ENCODE results near the gene SAMSN1. TPM values are rescaled to one million over a fixed set of nuclear protein-coding genes. Genes with fewer than 3 reads are reported as not detected.

The SAMSN1 gene
- total RNA-seq, 2 donors from 2014 or later = 1.4 TPM; not detected in 1

- TF ChIP-seq CTCF (conservative IDR thresholded peaks at IDR 0.05) = no peak
- peaks cover 10% of the 10 kb centered on the region for H3K4me1 Mint-ChIP-seq
- peaks cover 2% of the 10 kb centered on the region for H3K36me3 Mint-ChIP-seq (ENCODE audit: low read depth)
- H3K27me3 ChIP-seq (ENCODE audit: control insufficient read depth, insufficient read depth, low read length, poor library complexity, severe bottlenecking) = no peaks in the 10 kb centered on the region
- DNase-seq = no peak
- H3K27ac Mint-ChIP-seq = no peak overlapping the region
- no peak overlapping the region for H3K4me3 Mint-ChIP-seq
- no peaks in the 10 kb centered on the region for H3K4me1 ChIP-seq (ENCODE audit: control insufficient read depth, insufficient read depth, low read length)
- peaks cover 21% of the 10 kb centered on the region for H3K9me3 Mint-ChIP-seq
- H3K4me3 ChIP-seq (ENCODE audit: low read length) = no peak overlapping the region
- no peaks in the 10 kb centered on the region for H3K36me3 ChIP-seq (ENCODE audit: control insufficient read depth, insufficient read depth, low read length)
- no peak overlapping the region for H3K9ac ChIP-seq (ENCODE audit: extremely low read depth, low read length, poor library complexity, severe bottlenecking)
- H3K27ac ChIP-seq (ENCODE audit: low read depth, low read length) = no peak overlapping the region
- H3K27me3 Mint-ChIP-seq (ENCODE audit: insufficient read depth) = no peaks in the 10 kb centered on the region
- H3K9me3 ChIP-seq (ENCODE audit: control insufficient read depth, low read length) = peaks cover 7% of the 10 kb centered on the region
Measured at GRCh38 chr21:14593230-14593629, 47.1 kb upstream of the SAMSN1 start.

GRCh38 chr21:14592296-14593000 lies 46.3 kb upstream of the SAMSN1 start:
- Mint-ChIP-seq H3K27ac (no peak overlapping the region), H3K4me1 (peaks cover 10% of the 10 kb centered on the region), H3K27me3 (ENCODE audit: insufficient read depth) (no peaks in the 10 kb centered on the region), H3K4me3 (no peak overlapping the region), H3K36me3 (ENCODE audit: low read depth) (peaks cover 2% of the 10 kb centered on the region), H3K9me3 (peaks cover 21% of the 10 kb centered on the region)
- H3K9ac ChIP-seq (ENCODE audit: extremely low read depth, low read length, poor library complexity, severe bottlenecking) = no peak overlapping the region
- TF ChIP-seq CTCF (conservative IDR thresholded peaks at IDR 0.05) = no peak
- H3K27me3 ChIP-seq (ENCODE audit: control insufficient read depth, insufficient read depth, low read length, poor library complexity, severe bottlenecking) = no peaks in the 10 kb centered on the region
- no peak overlapping the region for H3K4me3 ChIP-seq (ENCODE audit: low read length)
- H3K36me3 ChIP-seq (ENCODE audit: control insufficient read depth, insufficient read depth, low read length) = no peaks in the 10 kb centered on the region
- H3K9me3 ChIP-seq (ENCODE audit: control insufficient read depth, low read length) = peaks cover 7% of the 10 kb centered on the region
- no peak for DNase-seq
- 89 to 100% methylated on average over 1 to 4 of the region's 4 CpGs for WGBS, 2 experiments (ENCODE audit: insufficient coverage in 1 of 2, insufficient read length in 1 of 2)
- H3K27ac ChIP-seq (ENCODE audit: low read depth, low read length) = no peak overlapping the region
- H3K4me1 ChIP-seq (ENCODE audit: control insufficient read depth, insufficient read depth, low read length) = no peaks in the 10 kb centered on the region

- no peaks in the 10 kb centered on the region for H3K27me3 ChIP-seq (ENCODE audit: control insufficient read depth, insufficient read depth, low read length, poor library complexity, severe bottlenecking)
- Mint-ChIP-seq H3K4me1 (peaks cover 10% of the 10 kb centered on the region), H3K27me3 (ENCODE audit: insufficient read depth) (no peaks in the 10 kb centered on the region), H3K9me3 (peaks cover 20% of the 10 kb centered on the region), H3K27ac (no peak overlapping the region), H3K4me3 (no peak overlapping the region), H3K36me3 (ENCODE audit: low read depth) (peaks cover 2% of the 10 kb centered on the region)
- H3K9me3 ChIP-seq (ENCODE audit: control insufficient read depth, low read length) = peaks cover 7% of the 10 kb centered on the region
- no peaks in the 10 kb centered on the region for H3K36me3 ChIP-seq (ENCODE audit: control insufficient read depth, insufficient read depth, low read length)
- H3K27ac ChIP-seq (ENCODE audit: low read depth, low read length) = no peak overlapping the region
- no peaks in the 10 kb centered on the region for H3K4me1 ChIP-seq (ENCODE audit: control insufficient read depth, insufficient read depth, low read length)
- WGBS, 2 experiments (ENCODE audit: insufficient coverage in 1 of 2, insufficient read length in 1 of 2) = 98% methylated on average over 2 of the region's 2 CpGs; no CpG with 5 or more reads in 1 of the 2 experiments
- H3K9ac ChIP-seq (ENCODE audit: extremely low read depth, low read length, poor library complexity, severe bottlenecking) = no peak overlapping the region
- no peak overlapping the region for H3K4me3 ChIP-seq (ENCODE audit: low read length)
- no peak for DNase-seq
- TF ChIP-seq CTCF (conservative IDR thresholded peaks at IDR 0.05) = no peak
Measured at GRCh38 chr21:14591882-14592281, 45.8 kb upstream of the SAMSN1 start.
